Calu3 (cell line): ENCODE data around the gene NRG3. TPM values are rescaled to one million over a fixed set of nuclear protein-coding genes. Genes with fewer than 3 reads are reported as not detected.
"Not testable (repeated sequence)": the region's sequence is repeated elsewhere in the genome, so short reads cannot be mapped to it uniquely, and the experiment has no call there.

Experiments used
- BruUV-seq: library from RNA; stranded (reverse); fragments of 400-500 nt; replicated peaks from 2 replicates; lab custom pipeline; 2021; lab: Mats Ljungman, UMichigan
- CTCF ChIA-PET: fragments of 300-600 bp; sonication (Branson Sonifier 250); formaldehyde crosslinking; loops from one replicate; lab custom pipeline; 2022; ENCODE audit warnings: antibody characterized with exemption; lab: Charles Lee
- DNase-seq: peaks from one replicate; pipeline ENCODE4 v3.0.0; 2022
- H3K27ac Mint-ChIP-seq: one replicate; pipeline ENCODE4 v1.8.0; 2022; ENCODE audit warnings: mixed read lengths; ENCODE audit not compliant: unreplicated experiment
- H3K27me3 Mint-ChIP-seq: one replicate; pipeline ENCODE4 v1.8.0; 2022; ENCODE audit warnings: mixed read lengths; ENCODE audit not compliant: unreplicated experiment
- H3K36me3 Mint-ChIP-seq: one replicate; pipeline ENCODE4 v1.8.0; 2022; ENCODE audit warnings: mild to moderate bottlenecking, moderate library complexity, mixed read lengths; ENCODE audit not compliant: insufficient read depth, unreplicated experiment
- H3K4me1 Mint-ChIP-seq: one replicate; pipeline ENCODE4 v1.8.0; 2022; ENCODE audit warnings: mild to moderate bottlenecking, low read depth, mixed read lengths; ENCODE audit not compliant: unreplicated experiment
- H3K4me3 Mint-ChIP-seq: one replicate; pipeline ENCODE4 v1.8.0; 2022; ENCODE audit warnings: mild to moderate bottlenecking, low read depth, moderate library complexity, mixed read lengths; ENCODE audit not compliant: unreplicated experiment
- H3K9me3 Mint-ChIP-seq: one replicate; pipeline ENCODE4 v1.8.0; 2022; ENCODE audit warnings: low read depth, mixed read lengths; ENCODE audit not compliant: unreplicated experiment
- CTCF ChIP-seq: fragments of 200-600 bp; IDR thresholded peaks from one replicate; pipeline ENCODE4 v1.8.0; 2022; ENCODE audit warnings: antibody characterized with exemption; ENCODE audit not compliant: unreplicated experiment
- intact Hi-C: fragments of 100-400 bp; cut with micrococcal nuclease; formaldehyde crosslinking; loops from one replicate; pipeline ENCODE4 v1.10.0; 2022; ENCODE audit not compliant: unreplicated experiment
- total RNA-seq: library from RNA; stranded (reverse); gene quantifications from 2 replicates; pipeline ENCODE4 v1.2.3, GENCODE V29; 2022

Gene NRG3
- total RNA-seq, 1 experiment from 2014 or later = 46.3 TPM

GRCh38 chr10:82056391-82056790 lies 181.4 kb downstream of the NRG3 start:
- CTCF ChIA-PET = no interaction called here
- no peaks in the 10 kb centered on the region for H3K27me3 Mint-ChIP-seq

GRCh38 chr10:82067192-82067591 lies 192.2 kb downstream of the NRG3 start:
- H3K4me1 Mint-ChIP-seq, H3K27me3 Mint-ChIP-seq, CTCF ChIA-PET, H3K27ac Mint-ChIP-seq, BruUV-seq, H3K4me3 Mint-ChIP-seq, H3K36me3 Mint-ChIP-seq, H3K9me3 Mint-ChIP-seq, intact Hi-C loops, DNase-seq: not testable (repeated sequence)

More at GRCh38 chr10:82056391-82056790, 181.4 kb downstream of the NRG3 start:
- no peak for TF ChIP-seq CTCF
- no peaks in the 10 kb centered on the region for H3K4me1 Mint-ChIP-seq
- BruUV-seq = no TSS peak
- H3K36me3 Mint-ChIP-seq = no peaks in the 10 kb centered on the region
- H3K27ac Mint-ChIP-seq = no peak overlapping the region
- intact Hi-C loops = no loop called here
- no peak overlapping the region for H3K4me3 Mint-ChIP-seq
- H3K9me3 Mint-ChIP-seq = no peaks in the 10 kb centered on the region
- DNase-seq = no peak

- Mint-ChIP-seq H3K4me1 (no peaks in the 10 kb centered on the region), H3K4me3 (no peak overlapping the region), H3K9me3 (no peaks in the 10 kb centered on the region), H3K27ac (no peak overlapping the region), H3K27me3 (no peaks in the 10 kb centered on the region), H3K36me3 (no peaks in the 10 kb centered on the region)
- CTCF ChIA-PET = no interaction called here
- intact Hi-C loops = no loop called here
- no peak for TF ChIP-seq CTCF
- no TSS peak for BruUV-seq
- DNase-seq = no peak
Measured at GRCh38 chr10:82068501-82068900, 193.5 kb downstream of the NRG3 start.

- intact Hi-C loops = no loop called here
- H3K4me1 Mint-ChIP-seq = no peaks in the 10 kb centered on the region
- no peak overlapping the region for H3K4me3 Mint-ChIP-seq
- H3K27me3 Mint-ChIP-seq = no peaks in the 10 kb centered on the region
- no TSS peak for BruUV-seq
- no peak for DNase-seq
- no peaks in the 10 kb centered on the region for H3K9me3 Mint-ChIP-seq
- H3K27ac Mint-ChIP-seq = no peak overlapping the region
- CTCF ChIA-PET = no interaction called here
- H3K36me3 Mint-ChIP-seq = no peaks in the 10 kb centered on the region
- no peak for TF ChIP-seq CTCF
Measured at GRCh38 chr10:82071231-82071630, 196.2 kb downstream of the NRG3 start.

- no peaks in the 10 kb centered on the region for H3K4me1 Mint-ChIP-seq
- H3K27ac Mint-ChIP-seq = no peak overlapping the region
- intact Hi-C loops = no loop called here
- no peaks in the 10 kb centered on the region for H3K36me3 Mint-ChIP-seq
- H3K4me3 Mint-ChIP-seq = no peak overlapping the region
- no TSS peak for BruUV-seq
- no peak for TF ChIP-seq CTCF
- no peak for DNase-seq
- CTCF ChIA-PET = interaction anchor here (0.5 kb wide), 1 partner anchor 75 kb away, joined by 4 read pairs; no protein-coding TSS in a partner anchor
- H3K27me3 Mint-ChIP-seq = no peaks in the 10 kb centered on the region
- no peaks in the 10 kb centered on the region for H3K9me3 Mint-ChIP-seq
Measured at GRCh38 chr10:82072124-82072523, 197.1 kb downstream of the NRG3 start.
